NCI-H2107 treated with DMSO at 0.1 percent for 48 hours (cell line): Measurements from ENCODE around the gene ZNF615.
"Not testable (repeated sequence)": the region's sequence is repeated elsewhere in the genome, so short reads cannot be mapped to it uniquely, and the experiment has no call there.

ENCODE experiments used
- DNase-seq: peaks from one replicate; lab custom pipeline; 2025; ENCODE audit not compliant: unreplicated experiment; lab: John Stamatoyannopoulos, UW

ZNF615 gene

GRCh38 chr19:51980926-51981325, 27.1 kb downstream of the ZNF615 start:
- DNase-seq, result not testable (repeated sequence)

GRCh38 chr19:51980116-51980736, 27.8 kb downstream of the ZNF615 start:
- DNase-seq, result no peak

- DNase-seq, result no peak
Measured at GRCh38 chr19:51978882-51979281, 29.1 kb downstream of the ZNF615 start.

- no peak for DNase-seq
Measured at GRCh38 chr19:51977346-51977745, 30.7 kb downstream of the ZNF615 start.

- DNase-seq, result no peak
Measured at GRCh38 chr19:51976852-51977251, 31.2 kb downstream of the ZNF615 start.

GRCh38 chr19:51975787-51976186, 32.2 kb downstream of the ZNF615 start:
- DNase-seq, result not testable (repeated sequence)

GRCh38 chr19:51971624-51972023, 36.4 kb downstream of the ZNF615 start:
- no peak for DNase-seq

DNA sequence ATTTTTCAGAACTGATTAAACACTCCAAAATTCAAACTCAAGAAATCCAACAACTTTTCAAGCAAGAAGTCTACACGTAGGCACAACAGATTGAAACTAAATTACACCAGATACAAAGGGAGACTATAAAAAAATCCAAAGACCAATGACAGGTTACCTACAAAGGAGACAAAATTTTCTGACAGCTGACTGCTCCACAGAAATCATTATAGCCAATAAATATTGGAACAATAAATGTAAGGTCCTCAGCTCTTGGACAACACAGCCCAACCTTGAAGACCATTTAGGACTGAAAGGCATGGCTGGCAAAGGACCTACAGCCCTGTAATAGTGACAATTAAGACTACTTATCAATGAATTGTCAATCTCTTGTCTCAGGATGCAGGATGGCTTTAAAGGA, 37.3 kb downstream of the ZNF615 start:
- DNase-seq, result no peak

DNA sequence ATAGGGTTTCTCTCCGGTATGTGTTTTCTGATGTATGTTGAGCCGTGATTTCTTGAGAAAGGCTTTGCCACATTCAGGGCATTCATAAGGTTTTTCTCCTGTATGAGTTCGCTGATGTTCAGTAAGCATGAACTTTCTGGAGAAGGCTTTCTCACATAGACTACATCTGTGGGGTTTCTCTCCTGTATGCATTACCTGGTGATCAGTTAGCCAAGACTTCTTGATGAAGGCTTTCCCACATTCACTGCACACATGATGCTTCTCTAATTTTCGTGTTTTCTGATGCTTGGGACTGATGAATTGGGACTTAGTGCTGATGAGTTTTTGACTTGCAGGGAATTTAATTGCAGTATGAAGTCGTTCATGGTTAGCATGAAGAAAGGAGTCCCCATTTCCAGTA, 42.4 kb downstream of the ZNF615 start:
- no peak for DNase-seq

DNA sequence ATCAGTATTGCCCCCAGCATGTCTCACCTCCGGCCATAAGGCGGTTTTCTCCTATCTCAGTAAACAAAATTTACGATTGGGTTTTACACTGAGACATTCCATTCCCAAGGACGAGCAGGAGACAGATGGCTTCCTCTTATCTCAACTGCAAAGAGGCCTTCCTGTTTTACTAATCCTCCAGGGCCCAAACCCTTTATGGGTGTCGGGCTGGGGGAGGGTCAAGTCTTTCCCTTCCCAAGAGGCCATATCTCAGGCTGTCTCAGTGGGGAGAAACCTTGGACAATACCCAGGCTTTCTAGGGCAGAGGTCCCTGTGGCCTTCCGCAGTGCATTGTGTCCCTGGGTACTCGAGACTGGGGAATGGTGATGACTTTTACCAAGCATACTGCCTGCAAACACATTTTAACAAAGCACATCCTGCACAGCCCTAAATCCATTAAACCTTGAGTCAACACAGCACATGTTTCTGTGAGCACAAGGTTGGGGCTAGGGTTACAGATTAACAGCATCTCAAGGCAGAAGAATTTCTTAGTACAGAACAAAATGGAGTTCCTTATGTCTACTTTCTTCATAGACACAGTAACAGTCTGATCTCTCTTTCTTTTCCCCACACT, 47.3 kb downstream of the ZNF615 start:
- DNase-seq, result not testable (repeated sequence)

GRCh38 chr19:51959791-51960190, 48.2 kb downstream of the ZNF615 start:
- DNase-seq, result no peak

GRCh38 chr19:51957846-51958245, 50.2 kb downstream of the ZNF615 start:
- DNase-seq, result not testable (repeated sequence)

DNA sequence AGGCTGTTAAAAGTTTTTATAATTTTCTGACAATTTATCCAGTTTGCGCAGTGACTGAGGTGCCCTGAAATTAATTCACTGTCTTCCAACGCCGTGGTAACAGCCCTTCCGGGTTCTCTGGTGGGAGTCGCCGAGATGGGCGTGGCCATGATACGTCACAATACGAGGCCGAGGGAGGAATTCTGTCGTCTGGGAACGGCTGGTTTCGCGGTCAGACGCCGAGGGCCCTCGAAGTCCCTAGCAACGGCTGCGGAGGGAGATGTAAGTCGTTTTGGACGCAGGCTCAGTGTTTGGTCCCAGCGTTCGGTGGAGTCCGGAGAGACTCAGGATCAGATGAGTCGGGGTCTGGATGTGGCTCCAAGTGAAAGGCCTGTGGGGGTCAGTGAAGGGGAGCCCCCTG, 59.0 kb downstream of the ZNF615 start:
- DNase-seq, result no peak

GRCh38 chr19:51946602-51947001, 61.4 kb downstream of the ZNF615 start:
- DNase-seq, result no peak

- DNase-seq, result no peak
Measured at GRCh38 chr19:51944798-51945552, 63.0 kb downstream of the ZNF615 start.
